ENCODE results near the gene ZNF652.

The ZNF652 gene

DNA sequence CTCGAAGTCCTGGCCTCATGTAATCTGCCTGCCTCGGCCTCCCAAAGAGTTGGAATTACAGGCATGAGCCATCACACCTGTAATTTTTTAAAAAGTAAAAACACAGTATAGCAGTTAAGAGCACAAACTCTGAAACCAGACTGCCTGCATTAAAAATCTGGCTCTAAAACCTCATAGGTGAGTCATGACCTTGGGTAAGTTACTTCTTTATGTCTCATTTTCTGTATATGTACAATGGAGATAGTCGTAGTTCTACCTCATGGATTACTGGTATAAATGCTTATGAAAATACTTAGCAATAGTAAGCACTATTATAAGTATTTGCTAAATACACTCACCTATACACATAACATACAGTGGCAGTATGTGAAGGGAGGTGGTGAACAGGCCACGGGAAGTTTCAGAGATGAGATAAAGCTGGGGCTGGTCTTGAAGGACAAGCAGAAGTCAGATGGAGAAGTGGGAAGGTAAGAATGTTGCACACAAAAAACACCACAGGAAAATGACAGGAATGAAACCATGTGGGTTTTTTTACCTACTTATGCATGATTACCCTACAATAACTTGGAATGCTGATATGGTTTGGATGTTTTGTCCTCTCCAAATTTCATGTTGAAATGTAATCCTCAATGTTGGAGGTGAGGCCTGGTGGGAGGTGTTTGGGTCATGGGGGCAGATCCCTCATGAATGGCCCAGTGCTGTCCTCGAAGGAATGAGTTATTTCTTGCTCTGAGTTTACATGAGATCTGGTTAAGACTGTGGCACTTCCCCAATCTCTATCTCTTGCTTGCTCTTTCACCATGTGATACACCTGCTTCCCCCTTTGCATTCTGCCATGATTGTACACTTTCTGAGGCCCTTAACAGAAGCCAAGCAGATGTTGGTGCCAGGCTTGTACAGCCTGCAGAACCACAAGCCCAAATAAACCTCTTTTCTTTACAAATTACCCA is 33.9 kb downstream of the ZNF652 start:
- no peak overlapping the region for H3K27ac ChIP-seq (ENCODE audit: low read depth in 2 of 2, low read length in 2 of 2)
- H3K9me3 ChIP-seq (ENCODE audit: control insufficient read depth in 2 of 2, low read length in 2 of 2): no peaks in the 10 kb centered on the region
- H3K4me1 ChIP-seq (ENCODE audit: control insufficient read depth in 2 of 2, insufficient read depth in 2 of 2, low read length in 2 of 2): no peaks in the 10 kb centered on the region
- H3K36me3 ChIP-seq (ENCODE audit: control insufficient read depth in 2 of 2, insufficient read depth in 2 of 2, low read length in 2 of 2): no peaks in the 10 kb centered on the region
- H3K9ac ChIP-seq (ENCODE audit: low read depth in 1 of 2, low read length in 2 of 2): no peak overlapping the region
- no peak overlapping the region for H3K4me3 ChIP-seq (ENCODE audit: low read length in 2 of 2)
- no peaks in the 10 kb centered on the region for H3K27me3 ChIP-seq (ENCODE audit: control insufficient read depth in 2 of 2, insufficient read depth in 2 of 2, low read length in 2 of 2)

DNA sequence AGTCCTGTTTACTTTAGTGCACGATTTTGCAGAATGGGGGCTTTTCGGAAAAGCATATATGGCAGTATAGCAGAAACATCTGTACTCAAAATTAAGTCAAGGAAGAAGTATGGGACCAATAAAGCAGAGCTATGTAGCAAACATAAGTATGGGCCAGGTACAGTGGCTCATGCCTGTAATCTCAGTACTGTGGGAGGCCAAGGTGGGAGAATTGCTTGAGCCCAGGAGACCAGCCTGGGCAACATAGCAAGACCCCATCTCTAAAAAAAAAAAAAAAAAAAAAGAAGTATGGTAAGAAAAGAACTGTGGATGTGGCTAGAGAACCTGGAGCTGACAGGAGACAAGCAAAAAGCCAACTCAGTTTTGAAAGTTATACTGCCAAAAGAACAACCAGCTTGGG is 36.1 kb downstream of the ZNF652 start:
- H3K4me1 ChIP-seq (ENCODE audit: control insufficient read depth in 2 of 2, insufficient read depth in 2 of 2, low read length in 2 of 2): no peaks in the 10 kb centered on the region
- H3K27me3 ChIP-seq (ENCODE audit: control insufficient read depth in 2 of 2, insufficient read depth in 2 of 2, low read length in 2 of 2): no peaks in the 10 kb centered on the region
- H3K27ac ChIP-seq (ENCODE audit: low read depth in 2 of 2, low read length in 2 of 2): no peak overlapping the region
- no peaks in the 10 kb centered on the region for H3K36me3 ChIP-seq (ENCODE audit: control insufficient read depth in 2 of 2, insufficient read depth in 2 of 2, low read length in 2 of 2)
- no peak overlapping the region for H3K4me3 ChIP-seq (ENCODE audit: low read length in 2 of 2)
- H3K9me3 ChIP-seq (ENCODE audit: control insufficient read depth in 2 of 2, low read length in 2 of 2): no peaks in the 10 kb centered on the region
- no peak overlapping the region for H3K9ac ChIP-seq (ENCODE audit: low read depth in 1 of 2, low read length in 2 of 2)

DNA sequence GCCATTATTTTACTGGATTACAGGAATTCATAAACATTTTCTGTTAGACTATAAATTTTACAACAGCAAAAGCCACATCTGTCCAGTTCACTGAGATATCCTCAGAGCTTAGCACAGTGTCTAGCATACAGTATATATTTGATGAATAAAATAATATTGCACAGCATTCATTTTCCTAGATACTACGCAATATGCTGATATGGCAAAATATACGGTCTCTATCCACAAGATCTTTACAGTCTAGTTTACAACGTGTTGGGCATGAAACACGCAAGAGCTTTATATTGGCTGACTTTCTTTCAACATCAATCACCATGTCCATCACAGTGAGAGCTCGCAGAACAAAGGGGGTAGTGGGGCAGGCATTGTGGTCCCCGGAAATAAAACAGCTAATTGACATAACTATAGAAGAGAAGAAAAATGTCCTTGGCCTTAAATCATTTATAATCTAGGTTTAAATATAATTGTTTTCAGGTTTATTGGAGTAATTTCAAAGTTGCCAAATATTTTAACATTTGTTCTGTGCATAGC is 43.5 kb downstream of the ZNF652 start:
- Histone ChIP-seq H3K9me3 (ENCODE audit: control insufficient read depth in 2 of 2, low read length in 2 of 2) (no peaks in the 10 kb centered on the region), H3K9ac (ENCODE audit: low read depth in 1 of 2, low read length in 2 of 2) (no peak overlapping the region), H3K4me3 (ENCODE audit: low read length in 2 of 2) (no peak overlapping the region), H3K4me1 (ENCODE audit: control insufficient read depth in 2 of 2, insufficient read depth in 2 of 2, low read length in 2 of 2) (no peaks in the 10 kb centered on the region), H3K36me3 (ENCODE audit: control insufficient read depth in 2 of 2, insufficient read depth in 2 of 2, low read length in 2 of 2) (peaks cover 0 to 6% of the 10 kb centered on the region in 2 donors), H3K27me3 (ENCODE audit: control insufficient read depth in 2 of 2, insufficient read depth in 2 of 2, low read length in 2 of 2) (no peaks in the 10 kb centered on the region), H3K27ac (ENCODE audit: low read depth in 2 of 2, low read length in 2 of 2) (no peak overlapping the region)

DNA sequence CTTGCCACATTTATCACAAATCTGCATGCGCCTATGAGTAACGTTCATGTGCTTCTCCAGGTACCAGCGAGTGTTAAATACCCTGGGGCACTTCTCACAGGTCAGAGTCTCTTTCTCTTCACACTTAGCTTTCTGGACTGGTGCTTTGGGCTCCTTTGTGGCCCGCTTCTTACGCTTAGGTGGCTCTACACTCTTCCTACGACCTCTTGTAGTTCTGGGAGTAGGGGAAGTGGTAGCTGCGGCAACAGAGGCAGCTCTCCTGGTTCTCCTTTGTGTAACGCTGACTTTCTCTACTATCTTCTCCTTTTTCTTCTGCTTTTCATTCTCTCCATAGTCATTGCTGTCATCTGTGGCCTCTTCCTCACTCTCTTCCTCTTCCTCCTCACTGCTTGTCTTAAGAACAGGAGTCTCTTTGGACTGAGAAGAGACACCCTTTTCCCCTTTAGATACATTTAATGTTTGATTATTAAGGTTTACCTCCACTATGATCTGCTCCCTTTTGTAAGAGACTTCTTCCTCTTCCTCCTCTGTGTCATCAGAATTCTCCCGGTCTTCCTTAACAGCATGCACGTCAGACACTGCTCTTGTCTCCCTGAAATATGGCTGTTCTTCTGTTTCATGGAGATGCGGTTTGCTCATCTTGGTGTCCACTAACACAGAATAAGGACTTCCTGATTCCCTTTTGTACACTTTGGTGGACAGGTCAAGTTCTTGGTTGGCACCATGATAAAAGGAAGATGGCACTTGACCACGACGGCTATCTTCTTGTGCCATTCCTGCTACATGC is 45.0 kb downstream of the ZNF652 start:
- no peaks in the 10 kb centered on the region for H3K9me3 ChIP-seq (ENCODE audit: control insufficient read depth in 2 of 2, low read length in 2 of 2)
- no peaks in the 10 kb centered on the region for H3K27me3 ChIP-seq (ENCODE audit: control insufficient read depth in 2 of 2, insufficient read depth in 2 of 2, low read length in 2 of 2)
- H3K4me3 ChIP-seq (ENCODE audit: low read length in 2 of 2): no peak overlapping the region
- no peaks in the 10 kb centered on the region for H3K4me1 ChIP-seq (ENCODE audit: control insufficient read depth in 2 of 2, insufficient read depth in 2 of 2, low read length in 2 of 2)
- no peak overlapping the region for H3K27ac ChIP-seq (ENCODE audit: low read depth in 2 of 2, low read length in 2 of 2)
- H3K9ac ChIP-seq (ENCODE audit: low read depth in 1 of 2, low read length in 2 of 2): no peak overlapping the region
- peaks cover 0 to 12% of the 10 kb centered on the region in 2 donors for H3K36me3 ChIP-seq (ENCODE audit: control insufficient read depth in 2 of 2, insufficient read depth in 2 of 2, low read length in 2 of 2)

GRCh38 chr17:49316258-49316570 is 45.8 kb downstream of the ZNF652 start:
- H3K27ac ChIP-seq (ENCODE audit: low read depth in 2 of 2, low read length in 2 of 2): no peak overlapping the region
- H3K4me1 ChIP-seq (ENCODE audit: control insufficient read depth in 2 of 2, insufficient read depth in 2 of 2, low read length in 2 of 2): no peaks in the 10 kb centered on the region
- H3K9ac ChIP-seq (ENCODE audit: low read depth in 1 of 2, low read length in 2 of 2): no peak overlapping the region
- H3K4me3 ChIP-seq (ENCODE audit: low read length in 2 of 2): no peak overlapping the region
- H3K36me3 ChIP-seq (ENCODE audit: control insufficient read depth in 2 of 2, insufficient read depth in 2 of 2, low read length in 2 of 2): peaks cover under 1 to 19% of the 10 kb centered on the region in 2 donors
- H3K27me3 ChIP-seq (ENCODE audit: control insufficient read depth in 2 of 2, insufficient read depth in 2 of 2, low read length in 2 of 2): no peaks in the 10 kb centered on the region
- H3K9me3 ChIP-seq (ENCODE audit: control insufficient read depth in 2 of 2, low read length in 2 of 2): no peaks in the 10 kb centered on the region

- H3K27ac ChIP-seq (ENCODE audit: low read depth in 2 of 2, low read length in 2 of 2): no peak overlapping the region
- no peaks in the 10 kb centered on the region for H3K27me3 ChIP-seq (ENCODE audit: control insufficient read depth in 2 of 2, insufficient read depth in 2 of 2, low read length in 2 of 2)
- peak overlapping the region in 1 of 2 donors; percentile 10 for H3K4me3 ChIP-seq (ENCODE audit: low read length in 2 of 2)
- H3K36me3 ChIP-seq (ENCODE audit: control insufficient read depth in 2 of 2, insufficient read depth in 2 of 2, low read length in 2 of 2): peaks cover 6 to 22% of the 10 kb centered on the region in 2 donors
- H3K9me3 ChIP-seq (ENCODE audit: control insufficient read depth in 2 of 2, low read length in 2 of 2): no peaks in the 10 kb centered on the region
- H3K4me1 ChIP-seq (ENCODE audit: control insufficient read depth in 2 of 2, insufficient read depth in 2 of 2, low read length in 2 of 2): no peaks in the 10 kb centered on the region
- no peak overlapping the region for H3K9ac ChIP-seq (ENCODE audit: low read depth in 1 of 2, low read length in 2 of 2)
These were observed 46.3 kb downstream of the ZNF652 start for GRCh38 chr17:49315551-49316257.

GRCh38 chr17:49312722-49313121 is 49.3 kb downstream of the ZNF652 start:
- H3K36me3 ChIP-seq (ENCODE audit: control insufficient read depth in 2 of 2, insufficient read depth in 2 of 2, low read length in 2 of 2): peaks cover 7 to 25% of the 10 kb centered on the region in 2 donors
- no peaks in the 10 kb centered on the region for H3K27me3 ChIP-seq (ENCODE audit: control insufficient read depth in 2 of 2, insufficient read depth in 2 of 2, low read length in 2 of 2)
- H3K9ac ChIP-seq (ENCODE audit: low read depth in 1 of 2, low read length in 2 of 2): no peak overlapping the region
- H3K4me1 ChIP-seq (ENCODE audit: control insufficient read depth in 2 of 2, insufficient read depth in 2 of 2, low read length in 2 of 2): no peaks in the 10 kb centered on the region
- H3K4me3 ChIP-seq (ENCODE audit: low read length in 2 of 2): no peak overlapping the region
- H3K27ac ChIP-seq (ENCODE audit: low read depth in 2 of 2, low read length in 2 of 2): no peak overlapping the region
- H3K9me3 ChIP-seq (ENCODE audit: control insufficient read depth in 2 of 2, low read length in 2 of 2): no peaks in the 10 kb centered on the region

GRCh38 chr17:49299996-49300395 is 62.1 kb downstream of the ZNF652 start:
- no peaks in the 10 kb centered on the region for H3K9me3 ChIP-seq (ENCODE audit: control insufficient read depth in 2 of 2, low read length in 2 of 2)
- H3K27ac ChIP-seq (ENCODE audit: low read depth in 2 of 2, low read length in 2 of 2): no peak overlapping the region
- peaks cover 12 to 18% of the 10 kb centered on the region in 2 donors for H3K36me3 ChIP-seq (ENCODE audit: control insufficient read depth in 2 of 2, insufficient read depth in 2 of 2, low read length in 2 of 2)
- H3K27me3 ChIP-seq (ENCODE audit: control insufficient read depth in 2 of 2, insufficient read depth in 2 of 2, low read length in 2 of 2): no peaks in the 10 kb centered on the region
- H3K4me1 ChIP-seq (ENCODE audit: control insufficient read depth in 2 of 2, insufficient read depth in 2 of 2, low read length in 2 of 2): peaks cover 0 to 10% of the 10 kb centered on the region in 2 donors
- H3K9ac ChIP-seq (ENCODE audit: low read depth in 1 of 2, low read length in 2 of 2): no peak overlapping the region
- H3K4me3 ChIP-seq (ENCODE audit: low read length in 2 of 2): no peak overlapping the region

DNA sequence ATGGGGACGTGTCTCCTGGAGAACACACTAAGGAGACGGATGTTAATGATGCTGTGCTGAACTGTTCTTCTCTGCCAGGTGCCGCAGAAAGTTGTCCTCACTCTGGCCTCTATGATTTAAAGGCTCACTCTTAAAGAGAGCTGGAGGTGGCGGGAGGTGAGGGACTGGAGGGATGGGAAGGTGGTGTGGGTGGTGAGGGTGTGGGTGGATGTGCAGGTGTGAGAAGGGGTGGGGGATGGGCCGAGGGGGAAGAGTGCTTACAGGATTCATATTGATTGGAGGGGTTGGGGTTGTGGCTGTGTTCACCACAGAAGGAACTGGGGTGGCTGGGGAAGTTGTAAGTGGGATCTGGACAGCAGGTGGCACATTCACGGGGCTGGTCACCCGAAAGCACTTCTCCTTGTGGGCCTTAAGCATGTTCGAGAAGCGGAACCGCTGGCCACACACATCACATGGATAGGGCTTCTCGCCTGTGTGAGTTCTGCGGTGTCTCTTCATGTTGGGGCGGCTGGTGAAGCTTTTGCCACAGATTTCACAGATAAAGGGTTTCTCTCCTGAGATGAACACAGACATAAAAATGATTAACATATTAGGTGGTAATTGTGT is 63.6 kb downstream of the ZNF652 start:
- no peaks in the 10 kb centered on the region for H3K9me3 ChIP-seq (ENCODE audit: control insufficient read depth in 2 of 2, low read length in 2 of 2)
- H3K36me3 ChIP-seq (ENCODE audit: control insufficient read depth in 2 of 2, insufficient read depth in 2 of 2, low read length in 2 of 2): peaks cover 12 to 18% of the 10 kb centered on the region in 2 donors
- no peak overlapping the region for H3K27ac ChIP-seq (ENCODE audit: low read depth in 2 of 2, low read length in 2 of 2)
- no peak overlapping the region for H3K4me3 ChIP-seq (ENCODE audit: low read length in 2 of 2)
- H3K4me1 ChIP-seq (ENCODE audit: control insufficient read depth in 2 of 2, insufficient read depth in 2 of 2, low read length in 2 of 2): peaks cover 0 to 10% of the 10 kb centered on the region in 2 donors
- H3K9ac ChIP-seq (ENCODE audit: low read depth in 1 of 2, low read length in 2 of 2): no peak overlapping the region
- H3K27me3 ChIP-seq (ENCODE audit: control insufficient read depth in 2 of 2, insufficient read depth in 2 of 2, low read length in 2 of 2): no peaks in the 10 kb centered on the region
